ENCODE results near the gene SERPINH1.

DNA sequence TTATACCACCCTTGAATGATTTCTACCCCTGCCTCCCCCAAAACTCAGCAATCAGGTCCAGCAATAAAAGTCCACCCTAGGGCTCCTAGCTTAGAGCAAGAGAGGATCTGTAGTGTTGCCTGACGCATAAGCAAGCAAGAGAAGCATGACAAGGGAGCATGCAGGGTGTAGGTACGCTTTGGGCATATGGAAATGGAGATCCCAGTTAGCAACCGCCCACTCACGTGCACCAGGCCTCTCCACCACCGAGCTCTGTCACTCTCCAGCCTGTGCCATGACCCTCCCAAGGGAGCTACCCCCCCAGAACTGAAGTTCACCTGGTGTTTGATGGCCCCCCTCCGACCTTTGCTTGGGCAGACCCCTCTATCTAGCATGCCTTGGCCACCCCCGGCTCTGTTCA lies 39.4 kb downstream of the SERPINH1 start:
- TF ChIP-seq, protein P1, sequence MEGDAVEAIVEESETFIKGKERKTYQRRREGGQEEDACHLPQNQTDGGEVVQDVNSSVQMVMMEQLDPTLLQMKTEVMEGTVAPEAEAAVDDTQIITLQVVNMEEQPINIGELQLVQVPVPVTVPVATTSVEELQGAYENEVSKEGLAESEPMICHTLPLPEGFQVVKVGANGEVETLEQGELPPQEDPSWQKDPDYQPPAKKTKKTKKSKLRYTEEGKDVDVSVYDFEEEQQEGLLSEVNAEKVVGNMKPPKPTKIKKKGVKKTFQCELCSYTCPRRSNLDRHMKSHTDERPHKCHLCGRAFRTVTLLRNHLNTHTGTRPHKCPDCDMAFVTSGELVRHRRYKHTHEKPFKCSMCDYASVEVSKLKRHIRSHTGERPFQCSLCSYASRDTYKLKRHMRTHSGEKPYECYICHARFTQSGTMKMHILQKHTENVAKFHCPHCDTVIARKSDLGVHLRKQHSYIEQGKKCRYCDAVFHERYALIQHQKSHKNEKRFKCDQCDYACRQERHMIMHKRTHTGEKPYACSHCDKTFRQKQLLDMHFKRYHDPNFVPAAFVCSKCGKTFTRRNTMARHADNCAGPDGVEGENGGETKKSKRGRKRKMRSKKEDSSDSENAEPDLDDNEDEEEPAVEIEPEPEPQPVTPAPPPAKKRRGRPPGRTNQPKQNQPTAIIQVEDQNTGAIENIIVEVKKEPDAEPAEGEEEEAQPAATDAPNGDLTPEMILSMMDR (IDR thresholded peaks at IDR 0.05; ENCODE audit: insufficient read depth, low read length): no peak
- TF ChIP-seq, protein P2, sequence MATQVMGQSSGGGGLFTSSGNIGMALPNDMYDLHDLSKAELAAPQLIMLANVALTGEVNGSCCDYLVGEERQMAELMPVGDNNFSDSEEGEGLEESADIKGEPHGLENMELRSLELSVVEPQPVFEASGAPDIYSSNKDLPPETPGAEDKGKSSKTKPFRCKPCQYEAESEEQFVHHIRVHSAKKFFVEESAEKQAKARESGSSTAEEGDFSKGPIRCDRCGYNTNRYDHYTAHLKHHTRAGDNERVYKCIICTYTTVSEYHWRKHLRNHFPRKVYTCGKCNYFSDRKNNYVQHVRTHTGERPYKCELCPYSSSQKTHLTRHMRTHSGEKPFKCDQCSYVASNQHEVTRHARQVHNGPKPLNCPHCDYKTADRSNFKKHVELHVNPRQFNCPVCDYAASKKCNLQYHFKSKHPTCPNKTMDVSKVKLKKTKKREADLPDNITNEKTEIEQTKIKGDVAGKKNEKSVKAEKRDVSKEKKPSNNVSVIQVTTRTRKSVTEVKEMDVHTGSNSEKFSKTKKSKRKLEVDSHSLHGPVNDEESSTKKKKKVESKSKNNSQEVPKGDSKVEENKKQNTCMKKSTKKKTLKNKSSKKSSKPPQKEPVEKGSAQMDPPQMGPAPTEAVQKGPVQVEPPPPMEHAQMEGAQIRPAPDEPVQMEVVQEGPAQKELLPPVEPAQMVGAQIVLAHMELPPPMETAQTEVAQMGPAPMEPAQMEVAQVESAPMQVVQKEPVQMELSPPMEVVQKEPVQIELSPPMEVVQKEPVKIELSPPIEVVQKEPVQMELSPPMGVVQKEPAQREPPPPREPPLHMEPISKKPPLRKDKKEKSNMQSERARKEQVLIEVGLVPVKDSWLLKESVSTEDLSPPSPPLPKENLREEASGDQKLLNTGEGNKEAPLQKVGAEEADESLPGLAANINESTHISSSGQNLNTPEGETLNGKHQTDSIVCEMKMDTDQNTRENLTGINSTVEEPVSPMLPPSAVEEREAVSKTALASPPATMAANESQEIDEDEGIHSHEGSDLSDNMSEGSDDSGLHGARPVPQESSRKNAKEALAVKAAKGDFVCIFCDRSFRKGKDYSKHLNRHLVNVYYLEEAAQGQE (IDR thresholded peaks at IDR 0.05; ENCODE audit: insufficient replicate concordance, low read depth): no peak
- no peak for TF ChIP-seq SPI1 (IDR thresholded peaks at IDR 0.05; ENCODE audit: borderline replicate concordance, low read depth)

All from HL-60 (cell line).